WI38 (cell line): ENCODE measurements around the gene PIGH.
"Not testable (repeated sequence)": the region's sequence is repeated elsewhere in the genome, so short reads cannot be mapped to it uniquely, and the experiment has no call there.

Experiments
- H3K4me3 ChIP-seq: 2 replicates; pipeline ENCODE4 v1.5.1; 2011; ENCODE audit warnings: low read depth, mild to moderate bottlenecking, control low read depth, low read length
- TF ChIP-seq, protein P1 (sequence below): IDR thresholded peaks from 2 replicates; pipeline ENCODE4 v1.5.1; 2012; ENCODE audit warnings: low read depth, mild to moderate bottlenecking, control low read depth, low read length

The PIGH gene

DNA sequence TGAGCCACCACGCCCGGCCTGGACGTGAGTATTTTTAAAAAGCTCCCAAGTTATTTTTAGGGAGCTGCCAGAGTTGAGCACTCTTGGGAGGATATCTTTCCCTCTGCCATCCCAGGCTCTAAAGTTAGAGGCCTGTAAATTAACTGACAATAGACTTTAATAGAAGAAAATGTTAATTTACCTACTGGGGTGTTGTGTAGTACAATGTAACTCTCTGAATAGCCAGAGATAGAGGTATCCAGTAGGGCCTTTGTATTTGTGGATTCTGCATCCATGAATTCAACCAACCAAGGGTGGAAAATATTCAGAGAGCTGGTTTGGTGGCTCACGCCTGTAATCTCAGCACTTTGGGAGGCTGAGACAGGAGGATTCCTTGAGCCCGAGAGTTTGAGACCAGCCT is 7.6 kb upstream of the PIGH start:
- TF ChIP-seq, protein P1, sequence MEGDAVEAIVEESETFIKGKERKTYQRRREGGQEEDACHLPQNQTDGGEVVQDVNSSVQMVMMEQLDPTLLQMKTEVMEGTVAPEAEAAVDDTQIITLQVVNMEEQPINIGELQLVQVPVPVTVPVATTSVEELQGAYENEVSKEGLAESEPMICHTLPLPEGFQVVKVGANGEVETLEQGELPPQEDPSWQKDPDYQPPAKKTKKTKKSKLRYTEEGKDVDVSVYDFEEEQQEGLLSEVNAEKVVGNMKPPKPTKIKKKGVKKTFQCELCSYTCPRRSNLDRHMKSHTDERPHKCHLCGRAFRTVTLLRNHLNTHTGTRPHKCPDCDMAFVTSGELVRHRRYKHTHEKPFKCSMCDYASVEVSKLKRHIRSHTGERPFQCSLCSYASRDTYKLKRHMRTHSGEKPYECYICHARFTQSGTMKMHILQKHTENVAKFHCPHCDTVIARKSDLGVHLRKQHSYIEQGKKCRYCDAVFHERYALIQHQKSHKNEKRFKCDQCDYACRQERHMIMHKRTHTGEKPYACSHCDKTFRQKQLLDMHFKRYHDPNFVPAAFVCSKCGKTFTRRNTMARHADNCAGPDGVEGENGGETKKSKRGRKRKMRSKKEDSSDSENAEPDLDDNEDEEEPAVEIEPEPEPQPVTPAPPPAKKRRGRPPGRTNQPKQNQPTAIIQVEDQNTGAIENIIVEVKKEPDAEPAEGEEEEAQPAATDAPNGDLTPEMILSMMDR: no peak

DNA sequence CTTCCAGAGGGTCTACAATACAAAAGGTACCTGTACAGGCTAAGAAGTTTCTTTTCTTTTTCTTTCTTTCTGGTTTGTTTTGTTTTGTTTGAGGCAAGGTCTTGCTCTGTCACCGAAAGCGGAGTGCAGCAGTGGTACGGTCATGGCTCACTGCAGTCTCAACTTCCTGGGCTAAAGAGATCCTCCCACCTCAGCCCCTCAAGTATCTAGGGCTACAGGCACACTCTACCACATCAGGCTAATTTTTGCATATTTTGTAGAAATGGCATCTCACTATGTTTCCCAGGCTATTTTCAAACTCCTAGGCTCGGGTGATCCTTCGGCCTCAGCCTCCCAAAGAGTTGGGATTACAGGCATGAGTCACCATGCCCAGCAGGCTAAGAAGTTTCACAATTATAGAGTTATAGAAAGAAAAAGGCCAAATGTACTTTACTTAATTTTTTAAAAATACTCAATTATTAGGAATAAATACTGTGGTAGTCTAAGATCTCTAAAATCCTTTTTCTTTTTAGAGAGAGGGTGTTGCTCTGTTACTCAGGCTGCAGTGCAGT is 3.0 kb upstream of the PIGH start:
- TF ChIP-seq, protein P1: no peak
- H3K4me3 ChIP-seq: no peak overlapping the region

More for the DNA sequence above, 7.6 kb upstream of the PIGH start:
- H3K4me3 ChIP-seq: no peak overlapping the region

DNA sequence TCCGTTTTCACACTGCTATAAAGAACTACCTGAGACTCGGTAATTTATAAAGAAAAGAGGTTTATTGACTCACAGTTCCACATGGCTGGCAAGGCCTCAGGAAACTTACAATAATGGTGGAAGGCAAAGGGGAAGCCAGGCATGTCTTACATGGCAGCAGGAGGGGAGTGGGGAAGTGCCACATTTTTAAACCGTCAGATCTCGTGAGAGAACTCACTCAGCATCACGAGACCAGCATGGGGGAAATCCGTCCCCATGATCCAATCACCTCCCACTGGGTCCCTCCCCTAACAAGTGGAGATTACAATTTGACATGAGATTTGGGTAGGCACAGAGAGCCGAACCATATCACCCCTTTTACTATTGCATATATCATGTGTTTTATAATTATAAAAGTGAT is 2.0 kb upstream of the PIGH start:
- H3K4me3 ChIP-seq: no peak overlapping the region
- TF ChIP-seq, protein P1: no peak

DNA sequence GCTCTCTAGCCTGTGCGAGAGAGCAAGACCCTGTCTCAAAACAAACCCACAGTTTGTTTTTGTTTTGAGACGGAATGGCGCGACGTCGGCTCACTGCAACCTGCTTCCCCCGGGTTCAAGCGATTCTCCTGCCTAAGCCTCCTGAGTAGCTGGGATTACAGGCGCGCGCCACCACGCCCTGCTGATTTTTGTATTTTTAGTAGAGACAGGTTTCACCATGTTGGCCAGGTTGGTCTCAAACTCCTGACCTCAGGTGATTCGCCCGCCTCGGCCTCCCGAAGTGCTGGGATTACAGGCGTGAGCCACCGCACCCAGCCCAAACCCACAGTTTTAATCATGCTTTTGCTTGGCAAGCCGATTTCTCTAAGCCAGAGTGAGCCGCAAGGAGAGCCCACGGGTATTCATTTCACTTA is 500 bp upstream of the PIGH start:
- H3K4me3 ChIP-seq: peak overlapping the region; percentile 85

DNA sequence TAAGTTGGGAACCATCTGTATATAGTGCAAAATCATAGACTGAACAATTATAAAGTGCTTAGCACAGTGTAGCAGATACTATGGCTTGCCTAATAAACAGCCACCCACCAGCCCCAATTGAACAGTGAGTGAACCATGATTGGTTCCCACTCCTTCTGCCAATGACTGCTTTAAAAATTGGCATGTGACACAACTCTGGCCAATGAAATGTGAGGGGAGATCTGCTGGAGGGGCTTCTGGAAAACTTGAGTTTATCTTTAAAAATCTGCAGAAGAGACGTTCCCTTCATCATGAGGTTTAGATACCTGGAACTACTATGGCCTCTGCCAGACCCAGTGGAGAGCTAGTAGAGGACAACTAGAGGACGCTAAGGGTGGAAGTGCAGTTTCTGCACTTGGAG is 4.7 kb downstream of the PIGH start:
- H3K4me3 ChIP-seq: no peak overlapping the region
- TF ChIP-seq, protein P1: no peak

DNA sequence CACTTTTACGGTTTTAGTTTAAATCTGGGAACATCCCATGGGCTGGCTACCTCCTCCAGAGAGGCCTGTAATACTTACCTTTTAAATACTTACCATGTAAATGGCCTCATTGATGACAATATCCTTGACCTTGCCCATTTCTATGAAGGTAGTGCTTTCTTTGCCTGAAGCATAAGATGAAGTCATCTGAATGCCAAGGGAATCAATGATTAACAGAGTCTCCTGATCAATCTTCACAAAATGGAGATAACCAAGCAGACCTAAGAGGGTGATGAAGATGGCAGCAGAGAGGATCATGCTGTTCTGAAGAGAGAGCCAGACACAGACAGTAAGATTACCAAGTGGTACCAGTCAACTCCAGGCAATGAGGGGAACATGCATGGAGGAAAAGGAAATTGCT is 6.4 kb downstream of the PIGH start:
- not testable (repeated sequence) for H3K4me3 ChIP-seq

DNA sequence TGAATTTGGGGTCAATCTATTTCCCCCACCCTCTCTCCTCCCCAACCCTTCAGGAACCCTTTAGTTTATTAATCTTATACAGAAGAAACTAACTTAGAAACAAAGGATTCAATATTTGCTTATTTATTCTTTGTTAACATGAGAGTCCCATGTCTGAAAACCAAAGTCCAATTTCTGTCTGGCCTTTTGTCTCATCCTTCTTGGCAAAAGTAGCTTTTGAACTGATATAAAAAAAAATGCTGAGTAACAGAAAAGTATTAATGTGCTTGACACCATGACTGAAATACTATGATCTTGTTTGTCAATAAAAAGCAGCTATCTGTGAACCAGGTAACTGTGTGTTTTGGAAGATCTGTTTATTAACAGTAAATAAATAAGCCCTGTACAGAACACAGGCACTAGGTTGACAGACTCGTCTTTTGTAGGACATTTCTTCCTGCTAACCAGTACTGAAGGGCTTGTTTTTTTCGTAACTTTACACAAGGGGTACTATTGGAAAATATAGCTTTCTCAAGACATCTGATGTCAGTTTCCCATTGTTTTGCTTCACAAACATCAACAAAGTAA is 10.8 kb downstream of the PIGH start:
- TF ChIP-seq, protein P1: no peak
- H3K4me3 ChIP-seq: no peak overlapping the region

DNA sequence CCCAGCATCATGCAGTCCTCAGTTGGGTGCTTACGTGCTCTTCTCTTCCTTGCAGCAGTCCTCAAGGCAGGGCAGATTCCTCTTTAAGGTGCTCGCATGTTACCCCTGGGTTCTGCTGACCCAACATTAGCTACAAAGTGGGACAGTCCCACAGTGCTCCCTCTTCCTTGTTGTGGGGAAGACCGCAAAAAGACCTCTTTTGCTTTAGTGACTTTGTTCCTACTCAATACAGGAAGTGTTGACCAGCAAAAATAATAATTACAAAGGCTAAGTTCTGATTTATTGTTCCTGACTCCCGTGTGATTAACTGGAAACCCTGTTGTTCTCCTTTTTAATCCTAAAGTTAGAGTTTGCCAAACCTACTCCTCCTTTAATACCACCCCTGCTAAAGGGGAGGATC is 13.7 kb downstream of the PIGH start:
- no peak overlapping the region for H3K4me3 ChIP-seq
- TF ChIP-seq, protein P1: no peak
